Measurements from ENCODE around the gene GSTT4. TPM values are rescaled to one million over a fixed set of nuclear protein-coding genes. Genes with fewer than 3 reads are reported as not detected.
"Not testable (repeated sequence)": the region's sequence is repeated elsewhere in the genome, so short reads cannot be mapped to it uniquely, and the experiment has no call there.

Gene GSTT4
- total RNA-seq, 2 donors from 2014 or later, result not detected

DNA sequence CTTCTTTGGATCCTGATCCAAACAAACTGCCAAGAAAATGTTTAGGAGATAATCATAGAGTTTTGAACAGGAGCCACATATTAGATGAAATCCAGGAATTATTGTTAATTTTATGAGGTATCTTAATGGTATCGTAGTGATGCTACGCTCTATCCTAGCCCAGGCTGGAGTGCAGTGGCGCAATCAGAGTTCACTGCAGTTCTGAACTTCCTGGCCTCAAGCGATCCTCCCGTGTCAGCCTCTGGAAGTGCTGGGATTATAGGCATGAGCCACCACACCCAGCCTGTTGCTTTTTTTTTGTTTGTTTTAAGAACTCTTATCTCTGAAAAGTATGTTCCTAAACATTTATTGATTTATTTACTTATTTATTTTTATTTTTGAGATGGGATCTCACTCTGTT lies 2.4 kb downstream of the GSTT4 start:
- H3K4me1 ChIP-seq (ENCODE audit: control insufficient read depth in 1 of 2, low read depth in 2 of 2), result peaks cover 6 to 16% of the 10 kb centered on the region in 2 donors
- no peaks in the 10 kb centered on the region for H3K9me3 ChIP-seq
- no peak for ATAC-seq (ENCODE audit: insufficient number of reproducible peaks, low FRiP score, low read depth)
- DNase-seq (ENCODE audit: low spot score), result no peak
- H3K4me3 ChIP-seq, result no peak overlapping the region
- no peaks in the 10 kb centered on the region for H3K36me3 ChIP-seq
- H3K27me3 ChIP-seq (replicated peaks; ENCODE audit: insufficient read depth), result no peaks in the 10 kb centered on the region
- TF ChIP-seq, protein P1, sequence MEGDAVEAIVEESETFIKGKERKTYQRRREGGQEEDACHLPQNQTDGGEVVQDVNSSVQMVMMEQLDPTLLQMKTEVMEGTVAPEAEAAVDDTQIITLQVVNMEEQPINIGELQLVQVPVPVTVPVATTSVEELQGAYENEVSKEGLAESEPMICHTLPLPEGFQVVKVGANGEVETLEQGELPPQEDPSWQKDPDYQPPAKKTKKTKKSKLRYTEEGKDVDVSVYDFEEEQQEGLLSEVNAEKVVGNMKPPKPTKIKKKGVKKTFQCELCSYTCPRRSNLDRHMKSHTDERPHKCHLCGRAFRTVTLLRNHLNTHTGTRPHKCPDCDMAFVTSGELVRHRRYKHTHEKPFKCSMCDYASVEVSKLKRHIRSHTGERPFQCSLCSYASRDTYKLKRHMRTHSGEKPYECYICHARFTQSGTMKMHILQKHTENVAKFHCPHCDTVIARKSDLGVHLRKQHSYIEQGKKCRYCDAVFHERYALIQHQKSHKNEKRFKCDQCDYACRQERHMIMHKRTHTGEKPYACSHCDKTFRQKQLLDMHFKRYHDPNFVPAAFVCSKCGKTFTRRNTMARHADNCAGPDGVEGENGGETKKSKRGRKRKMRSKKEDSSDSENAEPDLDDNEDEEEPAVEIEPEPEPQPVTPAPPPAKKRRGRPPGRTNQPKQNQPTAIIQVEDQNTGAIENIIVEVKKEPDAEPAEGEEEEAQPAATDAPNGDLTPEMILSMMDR (IDR thresholded peaks at IDR 0.05), result no peak
- H3K27ac ChIP-seq, result no peak overlapping the region

DNA sequence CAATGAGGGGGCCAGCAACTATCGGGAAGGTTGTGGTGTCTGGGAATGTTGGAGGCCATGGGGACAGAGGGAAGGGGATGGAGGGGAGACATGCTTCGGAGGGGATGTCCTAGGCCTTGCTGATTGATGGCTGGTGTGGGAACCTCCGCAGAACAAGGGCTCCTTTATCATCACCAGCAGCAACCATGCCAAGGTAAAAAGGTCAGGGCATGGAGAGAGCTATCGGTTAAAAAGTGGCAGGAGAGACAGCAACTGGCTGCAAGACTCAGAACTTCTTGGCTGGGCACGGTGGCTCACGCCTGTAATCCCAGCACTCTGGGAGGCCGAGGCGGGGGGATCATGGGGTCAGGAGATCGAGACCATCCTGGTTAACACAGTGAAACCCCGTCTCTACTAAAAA lies 3.0 kb downstream of the GSTT4 start:
- no peak overlapping the region for H3K27ac ChIP-seq
- DNase-seq (ENCODE audit: low spot score) (no peak), ATAC-seq (ENCODE audit: insufficient number of reproducible peaks, low FRiP score, low read depth) (no peak)
- no peaks in the 10 kb centered on the region for H3K36me3 ChIP-seq
- no peak overlapping the region for H3K4me3 ChIP-seq
- H3K27me3 ChIP-seq (replicated peaks; ENCODE audit: insufficient read depth), result no peaks in the 10 kb centered on the region
- H3K9me3 ChIP-seq, result no peaks in the 10 kb centered on the region
- peaks cover 6 to 16% of the 10 kb centered on the region in 2 donors for H3K4me1 ChIP-seq (ENCODE audit: control insufficient read depth in 1 of 2, low read depth in 2 of 2)
- TF ChIP-seq, protein P1 (IDR thresholded peaks at IDR 0.05), result no peak

DNA sequence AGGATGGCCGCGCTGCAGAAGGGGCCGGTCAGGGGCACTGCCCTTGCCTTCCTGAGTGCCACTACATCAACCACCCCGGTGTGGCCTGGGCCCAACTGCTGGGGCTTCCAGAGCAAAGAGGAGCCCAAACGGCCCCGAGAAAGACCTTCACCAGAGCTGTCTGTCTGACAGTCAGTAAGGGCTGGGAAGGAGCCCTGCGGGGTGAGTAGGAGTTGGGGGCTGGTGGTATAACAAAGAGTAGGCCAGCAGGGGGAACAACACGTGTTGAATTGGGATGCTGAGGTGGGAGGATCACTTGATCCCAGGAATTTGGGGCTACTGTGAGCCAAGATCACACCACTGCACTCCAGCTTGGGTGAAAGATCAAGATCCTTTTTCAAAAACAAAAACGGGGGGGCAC lies 3.9 kb downstream of the GSTT4 start:
- Histone ChIP-seq H3K9me3 (no peaks in the 10 kb centered on the region), H3K4me3 (no peak overlapping the region), H3K36me3 (no peaks in the 10 kb centered on the region), H3K27ac (no peak overlapping the region), H3K27me3 (replicated peaks; ENCODE audit: insufficient read depth) (no peaks in the 10 kb centered on the region), H3K4me1 (ENCODE audit: control insufficient read depth in 1 of 2, low read depth in 2 of 2) (peaks cover 6 to 15% of the 10 kb centered on the region in 2 donors)
- TF ChIP-seq, protein P1 (IDR thresholded peaks at IDR 0.05), result no peak
- no peak for ATAC-seq (ENCODE audit: insufficient number of reproducible peaks, low FRiP score, low read depth)
- DNase-seq (ENCODE audit: low spot score), result no peak

DNA sequence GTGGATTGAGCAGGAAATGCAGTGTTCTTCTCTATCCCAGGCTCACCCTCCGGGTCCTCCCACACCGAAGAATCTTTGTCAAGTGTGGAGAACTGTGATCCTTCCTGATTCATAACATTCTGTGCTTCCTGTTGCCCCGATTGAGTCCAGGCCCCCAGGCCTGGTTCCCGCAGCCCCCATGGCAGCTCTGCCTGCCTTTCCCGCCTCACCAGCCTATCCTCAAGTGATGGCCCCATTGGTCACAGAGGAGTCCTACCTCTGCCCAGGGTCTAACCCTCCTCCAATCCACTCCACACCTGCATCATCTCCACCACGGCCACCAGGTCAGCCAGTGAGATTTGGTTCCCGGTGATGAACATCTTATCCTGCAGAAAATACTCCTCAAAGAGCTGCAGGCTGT lies 5.5 kb downstream of the GSTT4 start:
- not testable (repeated sequence) for H3K27me3 ChIP-seq (replicated peaks; ENCODE audit: insufficient read depth); ATAC-seq (ENCODE audit: insufficient number of reproducible peaks, low FRiP score, low read depth); H3K9me3 ChIP-seq; H3K27ac ChIP-seq; H3K4me1 ChIP-seq (ENCODE audit: control insufficient read depth in 1 of 2, low read depth in 2 of 2); H3K4me3 ChIP-seq; H3K36me3 ChIP-seq; DNase-seq (ENCODE audit: low spot score)

DNA sequence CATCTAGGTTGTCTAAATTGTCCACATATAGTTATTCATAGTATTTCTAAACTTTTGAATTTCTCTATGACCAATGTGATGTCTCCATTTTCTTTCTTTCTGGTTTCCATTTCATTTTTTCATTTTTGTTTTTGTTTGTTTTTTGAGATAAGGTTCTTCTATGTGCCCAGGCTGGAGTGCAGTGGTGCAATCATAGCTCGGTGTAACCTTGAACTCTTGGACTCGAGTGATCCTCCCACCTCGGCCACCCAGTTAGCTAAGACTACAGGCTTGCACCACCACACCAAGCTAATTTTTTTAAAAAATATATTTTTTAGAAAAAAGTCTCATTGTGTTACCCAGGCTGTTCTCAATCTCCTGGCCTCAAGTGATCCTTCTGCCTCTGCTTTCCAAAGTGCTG lies 8.2 kb downstream of the GSTT4 start:
- TF ChIP-seq, protein P1 (IDR thresholded peaks at IDR 0.05), result no peak
- no peak overlapping the region for H3K4me3 ChIP-seq
- no peaks in the 10 kb centered on the region for H3K4me1 ChIP-seq (ENCODE audit: control insufficient read depth in 1 of 2, low read depth in 2 of 2)
- no peaks in the 10 kb centered on the region for H3K36me3 ChIP-seq
- no peak overlapping the region for H3K27ac ChIP-seq
- H3K9me3 ChIP-seq, result no peaks in the 10 kb centered on the region
- no peak for DNase-seq (ENCODE audit: low spot score)
- ATAC-seq (ENCODE audit: insufficient number of reproducible peaks, low FRiP score, low read depth), result no peak
- no peaks in the 10 kb centered on the region for H3K27me3 ChIP-seq (replicated peaks; ENCODE audit: insufficient read depth)

DNA sequence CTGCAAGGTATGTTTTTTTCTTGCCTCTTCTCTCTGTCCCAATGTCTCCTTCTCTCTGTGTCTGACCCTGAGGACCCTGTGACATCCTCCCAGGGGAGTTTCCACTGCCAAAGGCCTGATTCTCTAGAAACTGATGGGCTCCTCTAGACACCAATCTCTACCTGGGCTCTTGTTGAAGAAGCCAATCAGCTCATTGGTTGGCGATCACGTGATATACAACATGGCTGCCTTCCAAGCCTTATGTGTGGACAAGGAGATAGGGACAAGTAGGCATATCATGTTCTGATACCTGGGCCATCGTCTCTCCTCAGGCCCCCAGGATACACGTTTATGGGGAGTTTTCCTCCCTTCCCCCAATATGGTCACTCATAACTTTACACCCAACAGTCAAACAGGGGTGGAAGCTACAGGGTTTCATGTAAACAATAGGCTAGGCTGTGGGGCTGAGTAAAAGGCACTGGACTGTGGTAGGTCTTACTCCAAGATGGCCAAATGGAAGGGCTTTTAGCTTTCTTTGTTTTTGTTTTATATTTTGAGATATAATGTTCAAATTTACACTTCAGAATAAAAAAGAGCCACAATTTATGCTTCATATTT lies 11.6 kb downstream of the GSTT4 start:
- not testable (repeated sequence) for H3K4me3 ChIP-seq; H3K27ac ChIP-seq; ATAC-seq (ENCODE audit: insufficient number of reproducible peaks, low FRiP score, low read depth)

DNA sequence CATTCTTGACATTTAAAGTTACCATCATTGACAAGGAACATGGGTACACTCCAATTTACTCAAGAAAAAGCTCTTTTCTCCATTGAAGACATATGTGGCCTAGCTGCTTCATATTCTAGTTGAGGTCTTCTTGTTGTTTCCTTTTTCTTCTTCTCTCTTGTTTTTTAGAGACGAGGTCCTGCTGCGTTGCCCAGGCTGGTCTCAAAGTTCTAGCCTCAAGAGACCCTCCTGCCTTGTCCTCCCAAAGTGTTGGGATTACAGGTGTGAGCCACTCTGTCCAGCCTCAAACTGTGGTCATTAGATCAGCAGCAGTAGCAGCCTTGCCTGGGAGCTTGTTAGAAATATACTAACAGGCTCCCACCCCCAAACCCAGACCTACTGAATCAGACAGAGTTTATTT lies 12.2 kb downstream of the GSTT4 start:
- ATAC-seq (ENCODE audit: insufficient number of reproducible peaks, low FRiP score, low read depth); H3K36me3 ChIP-seq; DNase-seq (ENCODE audit: low spot score); H3K4me3 ChIP-seq; H3K27ac ChIP-seq; H3K27me3 ChIP-seq (replicated peaks; ENCODE audit: insufficient read depth); H3K4me1 ChIP-seq (ENCODE audit: control insufficient read depth in 1 of 2, low read depth in 2 of 2); H3K9me3 ChIP-seq: not testable (repeated sequence)

More for the DNA sequence above, 11.6 kb downstream of the GSTT4 start:
- H3K36me3 ChIP-seq; H3K4me1 ChIP-seq (ENCODE audit: control insufficient read depth in 1 of 2, low read depth in 2 of 2); DNase-seq (ENCODE audit: low spot score); H3K9me3 ChIP-seq; H3K27me3 ChIP-seq (replicated peaks; ENCODE audit: insufficient read depth): not testable (repeated sequence)

DNA sequence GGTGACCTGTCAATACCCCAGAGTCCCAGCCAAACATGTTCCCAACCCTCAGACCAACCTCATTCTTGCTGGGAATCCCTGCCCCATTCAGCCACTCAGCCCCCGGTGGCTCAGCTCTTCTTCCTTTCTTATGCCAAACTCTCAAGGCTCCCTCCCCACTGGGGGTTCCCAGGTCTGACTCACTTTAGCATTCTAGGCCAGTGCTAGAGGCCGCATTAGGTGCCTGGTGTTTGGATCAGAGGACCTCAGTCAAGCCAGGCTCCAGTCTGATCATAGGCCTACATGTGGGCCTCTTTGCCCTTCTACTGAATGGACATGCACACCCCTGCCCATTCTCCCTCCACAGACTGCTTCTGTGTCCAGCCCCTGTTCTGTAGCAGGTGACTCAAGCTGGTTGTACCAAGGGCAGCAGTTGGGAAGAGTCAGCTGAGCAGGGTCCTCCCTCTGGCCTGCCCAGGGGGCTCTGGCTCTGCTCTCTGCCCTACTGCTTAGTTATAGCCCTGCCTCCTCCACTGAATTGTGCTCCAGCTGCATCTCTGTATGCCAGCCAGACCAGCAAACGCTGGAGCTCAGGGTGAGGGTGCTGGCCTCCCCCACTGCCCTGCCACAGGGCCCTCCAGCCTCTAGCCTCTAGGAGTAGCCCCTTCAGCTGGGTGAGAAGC lies 15.5 kb downstream of the GSTT4 start:
- ATAC-seq (ENCODE audit: insufficient number of reproducible peaks, low FRiP score, low read depth); H3K9me3 ChIP-seq; H3K27ac ChIP-seq; H3K4me3 ChIP-seq; H3K27me3 ChIP-seq (replicated peaks; ENCODE audit: insufficient read depth); H3K36me3 ChIP-seq; H3K4me1 ChIP-seq (ENCODE audit: control insufficient read depth in 1 of 2, low read depth in 2 of 2); DNase-seq (ENCODE audit: low spot score): not testable (repeated sequence)

DNA sequence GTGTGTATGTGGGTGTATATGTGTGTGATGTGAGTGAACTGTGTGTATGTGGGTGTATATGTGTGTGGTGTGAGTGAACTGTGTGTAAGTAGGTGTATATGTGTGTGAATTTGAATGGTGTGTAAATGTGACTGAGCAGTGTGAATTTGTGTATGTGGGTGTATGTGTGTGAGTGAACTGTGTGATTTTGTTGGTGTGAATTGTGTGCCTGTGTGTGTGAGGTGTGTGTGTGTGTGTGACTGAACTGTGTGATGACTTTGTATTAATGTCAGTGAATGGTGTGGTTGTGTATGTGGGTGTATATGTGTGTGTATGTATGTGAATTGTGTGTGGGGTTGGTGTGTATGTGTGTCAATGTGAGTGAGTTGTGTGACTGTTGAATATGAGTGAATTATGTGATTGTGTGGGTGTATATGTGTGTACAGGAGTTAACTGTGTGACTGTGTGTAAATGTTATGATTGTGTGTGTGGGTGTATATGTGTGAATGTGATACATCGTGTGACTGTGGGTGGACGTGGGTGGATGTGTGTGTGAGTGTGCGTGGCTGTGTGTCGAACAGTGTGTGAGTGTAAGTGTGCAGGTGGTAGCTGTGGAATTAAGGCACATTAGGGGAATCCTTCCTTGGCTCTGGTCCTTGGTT lies 18.6 kb downstream of the GSTT4 start:
- not testable (repeated sequence) for H3K27ac ChIP-seq; DNase-seq (ENCODE audit: low spot score); H3K27me3 ChIP-seq (replicated peaks; ENCODE audit: insufficient read depth); H3K4me3 ChIP-seq; ATAC-seq (ENCODE audit: insufficient number of reproducible peaks, low FRiP score, low read depth); H3K9me3 ChIP-seq; H3K36me3 ChIP-seq; H3K4me1 ChIP-seq (ENCODE audit: control insufficient read depth in 1 of 2, low read depth in 2 of 2)
